Liver (tissue), 9 donors: ENCODE data around the gene TFDP2. TPM values are rescaled to one million over a fixed set of nuclear protein-coding genes. Genes with fewer than 3 reads are reported as not detected.

Experiments used
- DNase-seq: peaks from one replicate; pipeline ENCODE4 v3.0.0-alpha.2; 2017; ENCODE audit warnings: low spot score
- H3K27ac ChIP-seq, 2 donors: one replicate each; pipeline ENCODE4 v1.7.0; 2013; ENCODE audit warnings: inconsistent platforms in 2 of 2, low read length in 2 of 2, control low read depth in 1 of 2, low read depth in 1 of 2, mild to moderate bottlenecking in 1 of 2
- H3K27me3 ChIP-seq, 4 donors: one replicate each; pipeline versions ENCODE4 v1.6.1 to v1.7.0; 2013; ENCODE audit warnings: low read length in 3 of 4, inconsistent platforms in 1 of 4, mild to moderate bottlenecking in 1 of 4, moderate library complexity in 1 of 4; ENCODE audit not compliant: control insufficient read depth in 4 of 4, insufficient read depth in 4 of 4
- H3K36me3 ChIP-seq, 4 donors: one replicate each; pipeline versions ENCODE4 v1.6.1 to v1.7.0; 2013; ENCODE audit warnings: low read length in 3 of 4, mild to moderate bottlenecking in 3 of 4, low read depth in 1 of 4, moderate library complexity in 1 of 4; ENCODE audit not compliant: control insufficient read depth in 4 of 4, insufficient read depth in 3 of 4
- H3K4me1 ChIP-seq, 4 donors: one replicate each; pipeline versions ENCODE4 v1.6.1 to v1.7.0; 2013; ENCODE audit warnings: low read length in 3 of 4, mild to moderate bottlenecking in 3 of 4, moderate library complexity in 1 of 4; ENCODE audit not compliant: control insufficient read depth in 4 of 4, insufficient read depth in 4 of 4
- H3K4me3 ChIP-seq, 3 donors: one replicate each; pipeline versions ENCODE4 v1.6.1 to v1.7.0; 2013; ENCODE audit warnings: low read length in 3 of 3, control low read depth in 1 of 3, low read depth in 1 of 3, mild to moderate bottlenecking in 1 of 3
- H3K9ac ChIP-seq, 2 donors: one replicate each; pipeline ENCODE4 v1.7.0; 2013; ENCODE audit warnings: low read length in 2 of 2, mild to moderate bottlenecking in 2 of 2, moderate library complexity in 2 of 2, control low read depth in 1 of 2, low read depth in 1 of 2
- H3K9me3 ChIP-seq, 4 donors: one replicate each; pipeline versions ENCODE4 v1.6.1 to v1.7.0; 2013; ENCODE audit warnings: low read length in 3 of 4; ENCODE audit not compliant: control insufficient read depth in 4 of 4
- EGR1 ChIP-seq, 2 donors: IDR thresholded peaks; 2 replicates each; pipeline ENCODE4 v1.6.1; 2016 to 2018; ENCODE audit warnings: antibody characterized with exemption in 2 of 2, low read depth in 2 of 2
- FOXA1 ChIP-seq: IDR thresholded peaks from 2 replicates; pipeline ENCODE4 v1.6.1; 2016; ENCODE audit warnings: antibody characterized with exemption
- FOXA2 ChIP-seq: IDR thresholded peaks from 2 replicates; pipeline ENCODE4 v1.6.1; 2016; ENCODE audit warnings: antibody characterized with exemption
- HNF4A ChIP-seq, 2 donors: conservative IDR thresholded peaks; 2 replicates each; pipeline ENCODE4 v1.6.1; 2016; ENCODE audit warnings: antibody characterized with exemption in 2 of 2, mild to moderate bottlenecking in 2 of 2
- HNF4G ChIP-seq: IDR thresholded peaks from 2 replicates; pipeline ENCODE4 v1.6.1; 2016; ENCODE audit warnings: antibody characterized with exemption
- NR2F2 ChIP-seq: IDR thresholded peaks from 2 replicates; pipeline ENCODE4 v1.6.1; 2016; ENCODE audit warnings: antibody characterized with exemption
- RAD21 ChIP-seq, 2 donors: IDR thresholded peaks; 2 replicates each; pipeline ENCODE4 v1.6.1; 2016; ENCODE audit warnings: antibody characterized with exemption in 2 of 2, mild to moderate bottlenecking in 2 of 2
- RXRA ChIP-seq, 2 donors: IDR thresholded peaks; 2 replicates each; pipeline ENCODE4 v1.6.1; 2017 to 2018; ENCODE audit warnings: antibody characterized with exemption in 2 of 2, mild to moderate bottlenecking in 1 of 2
- SP1 ChIP-seq: IDR thresholded peaks from 2 replicates; pipeline ENCODE4 v1.6.1; 2018; ENCODE audit warnings: antibody characterized with exemption, mild to moderate bottlenecking
- YY1 ChIP-seq: IDR thresholded peaks from 2 replicates; pipeline ENCODE4 v1.6.1; 2016; ENCODE audit warnings: antibody characterized with exemption, mild to moderate bottlenecking
- WGBS: extraction: QIAGEN DNeasy Blood & Tissue Kit; methylation state at CpG from one replicate; pipeline ENCODE4 v1.1.7; 2013; 5-methylcytosine and 5-hydroxymethylcytosine counted together
- polyA plus RNA-seq, 2 donors: library from polyadenylated mRNA; stranded (reverse) in 1 of 2; unstranded in 1 of 2; fragments of 200-250 nt in 1 of 2; fragments of >200 nt in 1 of 2; fragmentation: Nextera tagmentation in 1 of 2; extraction: Ambion mirVana in 1 of 2; gene quantifications; one replicate each; pipeline versions ENCODE4 v1.2.1 to v1.2.3, GENCODE V29; 2013 to 2015
- total RNA-seq, 2 donors: library from RNA; depleted of rRNA; stranded (reverse); fragments of >200 nt; gene quantifications; one replicate each; pipeline ENCODE4 v1.2.3, GENCODE V29; 2014
- TF ChIP-seq, protein P1 (sequence below): fragments of 150-350 bp; IDR thresholded peaks from 2 replicates; pipeline ENCODE4 v1.5.1; 2017; ENCODE audit warnings: improper control_type of control experiment, low read depth, low read length; ENCODE audit not compliant: missing input control
- TF ChIP-seq, protein P2 (sequence below): IDR thresholded peaks from 2 replicates; pipeline ENCODE4 v1.6.1; 2016; ENCODE audit warnings: antibody characterized with exemption, mild to moderate bottlenecking
- TF ChIP-seq, protein P3 (sequence below): IDR thresholded peaks from 2 replicates; pipeline ENCODE4 v1.6.1; 2016; ENCODE audit warnings: antibody characterized with exemption
- TF ChIP-seq, protein P4 (sequence below): IDR thresholded peaks from 2 replicates; pipeline ENCODE4 v1.6.1; 2016; ENCODE audit warnings: antibody characterized with exemption
- TF ChIP-seq, protein P5 (sequence below): IDR thresholded peaks from 2 replicates; pipeline ENCODE4 v1.6.1; 2016; ENCODE audit warnings: antibody characterized with exemption
- donor health status: healthy.
- donor health status: healthy.
- donor health status: healthy.
- donor health status: healthy.
- donor health status: healthy.

TFDP2 gene
- total and polyA plus RNA-seq, 4 donors = 8.0 to 52.0 (median 29.7) TPM

DNA sequence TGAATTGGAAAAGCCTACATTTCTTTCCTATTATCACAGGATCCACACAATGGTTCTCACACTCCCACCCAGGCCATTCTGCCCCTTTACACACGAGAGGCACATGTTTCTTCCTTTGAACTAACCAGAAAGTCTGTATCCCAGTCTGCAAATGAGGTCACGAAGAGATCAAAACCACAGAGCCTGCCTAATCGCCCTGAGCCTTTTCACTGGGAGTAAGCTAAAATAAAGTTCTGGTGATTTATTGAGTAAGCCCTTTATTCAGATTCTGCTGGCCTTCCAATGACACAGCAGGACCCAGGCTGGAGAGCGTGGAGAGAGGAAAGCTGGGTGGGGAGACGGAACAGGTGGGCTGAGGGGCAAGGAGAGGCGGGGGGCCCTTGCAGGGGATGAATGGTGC lies 194.2 kb downstream of the TFDP2 start:
- H3K4me1 ChIP-seq = no peaks in the 10 kb centered on the region
- peaks cover 6 to 24% (median 15%) of the 10 kb centered on the region in 4 donors for H3K36me3 ChIP-seq
- no peaks in the 10 kb centered on the region for H3K27me3 ChIP-seq
- no peak overlapping the region for H3K27ac ChIP-seq
- no peak overlapping the region for H3K4me3 ChIP-seq
- H3K9me3 ChIP-seq = no peaks in the 10 kb centered on the region
- no peak for TF ChIP-seq SP1
- no peak for TF ChIP-seq FOXA2
- TF ChIP-seq, protein P1, sequence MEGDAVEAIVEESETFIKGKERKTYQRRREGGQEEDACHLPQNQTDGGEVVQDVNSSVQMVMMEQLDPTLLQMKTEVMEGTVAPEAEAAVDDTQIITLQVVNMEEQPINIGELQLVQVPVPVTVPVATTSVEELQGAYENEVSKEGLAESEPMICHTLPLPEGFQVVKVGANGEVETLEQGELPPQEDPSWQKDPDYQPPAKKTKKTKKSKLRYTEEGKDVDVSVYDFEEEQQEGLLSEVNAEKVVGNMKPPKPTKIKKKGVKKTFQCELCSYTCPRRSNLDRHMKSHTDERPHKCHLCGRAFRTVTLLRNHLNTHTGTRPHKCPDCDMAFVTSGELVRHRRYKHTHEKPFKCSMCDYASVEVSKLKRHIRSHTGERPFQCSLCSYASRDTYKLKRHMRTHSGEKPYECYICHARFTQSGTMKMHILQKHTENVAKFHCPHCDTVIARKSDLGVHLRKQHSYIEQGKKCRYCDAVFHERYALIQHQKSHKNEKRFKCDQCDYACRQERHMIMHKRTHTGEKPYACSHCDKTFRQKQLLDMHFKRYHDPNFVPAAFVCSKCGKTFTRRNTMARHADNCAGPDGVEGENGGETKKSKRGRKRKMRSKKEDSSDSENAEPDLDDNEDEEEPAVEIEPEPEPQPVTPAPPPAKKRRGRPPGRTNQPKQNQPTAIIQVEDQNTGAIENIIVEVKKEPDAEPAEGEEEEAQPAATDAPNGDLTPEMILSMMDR = no peak
- TF ChIP-seq, protein P2, sequence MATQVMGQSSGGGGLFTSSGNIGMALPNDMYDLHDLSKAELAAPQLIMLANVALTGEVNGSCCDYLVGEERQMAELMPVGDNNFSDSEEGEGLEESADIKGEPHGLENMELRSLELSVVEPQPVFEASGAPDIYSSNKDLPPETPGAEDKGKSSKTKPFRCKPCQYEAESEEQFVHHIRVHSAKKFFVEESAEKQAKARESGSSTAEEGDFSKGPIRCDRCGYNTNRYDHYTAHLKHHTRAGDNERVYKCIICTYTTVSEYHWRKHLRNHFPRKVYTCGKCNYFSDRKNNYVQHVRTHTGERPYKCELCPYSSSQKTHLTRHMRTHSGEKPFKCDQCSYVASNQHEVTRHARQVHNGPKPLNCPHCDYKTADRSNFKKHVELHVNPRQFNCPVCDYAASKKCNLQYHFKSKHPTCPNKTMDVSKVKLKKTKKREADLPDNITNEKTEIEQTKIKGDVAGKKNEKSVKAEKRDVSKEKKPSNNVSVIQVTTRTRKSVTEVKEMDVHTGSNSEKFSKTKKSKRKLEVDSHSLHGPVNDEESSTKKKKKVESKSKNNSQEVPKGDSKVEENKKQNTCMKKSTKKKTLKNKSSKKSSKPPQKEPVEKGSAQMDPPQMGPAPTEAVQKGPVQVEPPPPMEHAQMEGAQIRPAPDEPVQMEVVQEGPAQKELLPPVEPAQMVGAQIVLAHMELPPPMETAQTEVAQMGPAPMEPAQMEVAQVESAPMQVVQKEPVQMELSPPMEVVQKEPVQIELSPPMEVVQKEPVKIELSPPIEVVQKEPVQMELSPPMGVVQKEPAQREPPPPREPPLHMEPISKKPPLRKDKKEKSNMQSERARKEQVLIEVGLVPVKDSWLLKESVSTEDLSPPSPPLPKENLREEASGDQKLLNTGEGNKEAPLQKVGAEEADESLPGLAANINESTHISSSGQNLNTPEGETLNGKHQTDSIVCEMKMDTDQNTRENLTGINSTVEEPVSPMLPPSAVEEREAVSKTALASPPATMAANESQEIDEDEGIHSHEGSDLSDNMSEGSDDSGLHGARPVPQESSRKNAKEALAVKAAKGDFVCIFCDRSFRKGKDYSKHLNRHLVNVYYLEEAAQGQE = no peak
- no peak for TF ChIP-seq RAD21 (IDR thresholded peaks at IDR 0.05)
- TF ChIP-seq EGR1 (IDR thresholded peaks at IDR 0.05; ENCODE audit: low read depth in 2 of 2) = no peak
- TF ChIP-seq, protein P3, sequence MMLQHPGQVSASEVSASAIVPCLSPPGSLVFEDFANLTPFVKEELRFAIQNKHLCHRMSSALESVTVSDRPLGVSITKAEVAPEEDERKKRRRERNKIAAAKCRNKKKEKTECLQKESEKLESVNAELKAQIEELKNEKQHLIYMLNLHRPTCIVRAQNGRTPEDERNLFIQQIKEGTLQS = no peak
- TF ChIP-seq, protein P4, sequence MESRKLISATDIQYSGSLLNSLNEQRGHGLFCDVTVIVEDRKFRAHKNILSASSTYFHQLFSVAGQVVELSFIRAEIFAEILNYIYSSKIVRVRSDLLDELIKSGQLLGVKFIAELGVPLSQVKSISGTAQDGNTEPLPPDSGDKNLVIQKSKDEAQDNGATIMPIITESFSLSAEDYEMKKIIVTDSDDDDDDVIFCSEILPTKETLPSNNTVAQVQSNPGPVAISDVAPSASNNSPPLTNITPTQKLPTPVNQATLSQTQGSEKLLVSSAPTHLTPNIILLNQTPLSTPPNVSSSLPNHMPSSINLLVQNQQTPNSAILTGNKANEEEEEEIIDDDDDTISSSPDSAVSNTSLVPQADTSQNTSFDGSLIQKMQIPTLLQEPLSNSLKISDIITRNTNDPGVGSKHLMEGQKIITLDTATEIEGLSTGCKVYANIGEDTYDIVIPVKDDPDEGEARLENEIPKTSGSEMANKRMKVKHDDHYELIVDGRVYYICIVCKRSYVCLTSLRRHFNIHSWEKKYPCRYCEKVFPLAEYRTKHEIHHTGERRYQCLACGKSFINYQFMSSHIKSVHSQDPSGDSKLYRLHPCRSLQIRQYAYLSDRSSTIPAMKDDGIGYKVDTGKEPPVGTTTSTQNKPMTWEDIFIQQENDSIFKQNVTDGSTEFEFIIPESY = no peak
- no peak for TF ChIP-seq FOXA1
- no peak for TF ChIP-seq YY1
- TF ChIP-seq HNF4A (conservative IDR thresholded peaks at IDR 0.05) = no peak
- TF ChIP-seq RXRA (IDR thresholded peaks at IDR 0.05) = no peak
- TF ChIP-seq, protein P5, sequence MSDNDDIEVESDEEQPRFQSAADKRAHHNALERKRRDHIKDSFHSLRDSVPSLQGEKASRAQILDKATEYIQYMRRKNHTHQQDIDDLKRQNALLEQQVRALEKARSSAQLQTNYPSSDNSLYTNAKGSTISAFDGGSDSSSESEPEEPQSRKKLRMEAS = no peak
- no peak for TF ChIP-seq HNF4G
- WGBS = 92% methylated on average over 6 of the region's 6 CpGs
- H3K9ac ChIP-seq = no peak overlapping the region
- DNase-seq = no peak

DNA sequence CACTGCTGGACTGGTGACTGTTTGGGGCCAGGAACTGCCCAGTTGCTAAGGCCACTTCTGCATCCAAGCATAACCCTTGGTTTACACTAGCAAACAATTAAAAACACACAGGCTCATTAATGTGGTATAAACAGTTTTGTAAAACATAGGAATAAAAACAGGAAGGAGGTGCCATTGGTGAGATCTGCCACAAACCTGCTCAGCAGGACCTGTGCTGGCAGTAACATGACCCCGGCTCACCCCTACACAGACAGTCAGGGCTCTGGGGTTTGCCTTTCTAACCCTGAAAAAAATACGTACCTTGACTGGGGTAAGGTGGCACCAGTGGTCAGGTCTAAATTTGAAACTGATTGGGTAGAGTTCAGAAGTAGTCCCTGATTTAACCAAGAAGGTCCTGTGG lies 196.7 kb downstream of the TFDP2 start:
- H3K4me3 ChIP-seq = no peak overlapping the region
- no peak overlapping the region for H3K9ac ChIP-seq
- 93% methylated on average over 2 of the region's 2 CpGs for WGBS
- H3K27me3 ChIP-seq = no peaks in the 10 kb centered on the region
- peaks cover 6 to 16% (median 6%) of the 10 kb centered on the region in 4 donors for H3K36me3 ChIP-seq
- no peaks in the 10 kb centered on the region for H3K9me3 ChIP-seq
- H3K4me1 ChIP-seq = no peaks in the 10 kb centered on the region
- no peak for DNase-seq
- H3K27ac ChIP-seq = no peak overlapping the region
- TF ChIP-seq HNF4A (conservative IDR thresholded peaks at IDR 0.05) (no peak), FOXA2 (no peak), SP1 (no peak), EGR1 (IDR thresholded peaks at IDR 0.05; ENCODE audit: low read depth in 2 of 2) (no peak), RXRA (IDR thresholded peaks at IDR 0.05) (no peak), RAD21 (IDR thresholded peaks at IDR 0.05) (no peak), NR2F2 (no peak), HNF4G (no peak), YY1 (no peak)
- TF ChIP-seq, protein P1 = no peak
- TF ChIP-seq, protein P5 = no peak
- TF ChIP-seq, protein P3 = no peak
- TF ChIP-seq, protein P2 = no peak
